Ishikawa (cell line): Measurements from ENCODE around the gene LDHA.

ENCODE experiments used
- CEBPB ChIP-seq: IDR thresholded peaks from 2 replicates; pipeline ENCODE4 v1.6.1; 2012
- CREB1 ChIP-seq: IDR thresholded peaks from 2 replicates; pipeline ENCODE4 v1.6.1; 2012; ENCODE audit warnings: low read depth
- EGR1 ChIP-seq: IDR thresholded peaks from 2 replicates; pipeline ENCODE4 v1.6.1; 2012
- EP300 ChIP-seq: IDR thresholded peaks from 2 replicates; pipeline ENCODE4 v1.6.1; 2012; ENCODE audit warnings: borderline replicate concordance
- FOXM1 ChIP-seq: IDR thresholded peaks from 2 replicates; pipeline ENCODE4 v1.6.1; 2012; ENCODE audit warnings: low read depth, borderline replicate concordance
- NFIC ChIP-seq: IDR thresholded peaks from 2 replicates; pipeline ENCODE4 v1.6.1; 2012
- RAD21 ChIP-seq: IDR thresholded peaks from 2 replicates; pipeline ENCODE4 v1.6.1; 2012; ENCODE audit warnings: low read depth
- TAF1 ChIP-seq: IDR thresholded peaks from 2 replicates; pipeline ENCODE4 v1.6.1; 2012; ENCODE audit warnings: low read depth, mild to moderate bottlenecking
- TCF12 ChIP-seq: IDR thresholded peaks from 2 replicates; pipeline ENCODE4 v1.6.1; 2012; ENCODE audit warnings: low read depth
- TEAD4 ChIP-seq: IDR thresholded peaks from 2 replicates; pipeline ENCODE4 v1.6.1; 2012
- YY1 ChIP-seq: IDR thresholded peaks from 2 replicates; pipeline ENCODE4 v1.6.1; 2012; ENCODE audit warnings: low read depth
- ZBTB7A ChIP-seq: IDR thresholded peaks from 2 replicates; pipeline ENCODE4 v1.6.1; 2012; ENCODE audit warnings: low read depth
- TF ChIP-seq, protein P1 (sequence below): IDR thresholded peaks from 2 replicates; pipeline ENCODE4 v1.6.1; 2012
- TF ChIP-seq, protein P2 (sequence below): IDR thresholded peaks from 2 replicates; pipeline ENCODE4 v1.6.1; 2012; ENCODE audit warnings: low read depth, mild to moderate bottlenecking
- TF ChIP-seq, protein P3 (sequence below): IDR thresholded peaks from 2 replicates; pipeline ENCODE4 v1.6.1; 2012

Gene LDHA

DNA sequence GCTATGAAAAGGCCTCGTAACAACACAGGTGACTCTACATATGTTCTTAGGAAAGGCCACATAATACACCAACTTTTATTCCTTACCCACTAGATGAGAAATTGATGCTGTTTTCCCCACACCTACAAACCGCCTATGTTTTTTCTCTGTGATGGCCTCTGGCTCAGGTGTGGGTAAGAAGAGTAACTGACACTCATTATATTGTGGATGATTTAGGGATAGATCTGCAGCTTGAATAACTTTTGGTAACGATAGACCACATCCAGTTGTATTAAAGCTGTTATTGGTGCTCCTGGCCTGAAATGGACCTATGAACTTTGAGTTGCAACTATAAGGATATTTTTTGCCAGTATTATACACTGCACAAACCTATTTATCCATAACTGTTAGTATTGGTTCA is 3.6 kb downstream of the LDHA start:
- TF ChIP-seq ZBTB7A (no peak), CREB1 (no peak), CEBPB (no peak), YY1 (no peak)
- TF ChIP-seq, protein P1, sequence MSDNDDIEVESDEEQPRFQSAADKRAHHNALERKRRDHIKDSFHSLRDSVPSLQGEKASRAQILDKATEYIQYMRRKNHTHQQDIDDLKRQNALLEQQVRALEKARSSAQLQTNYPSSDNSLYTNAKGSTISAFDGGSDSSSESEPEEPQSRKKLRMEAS = no peak
- TF ChIP-seq, protein P2, sequence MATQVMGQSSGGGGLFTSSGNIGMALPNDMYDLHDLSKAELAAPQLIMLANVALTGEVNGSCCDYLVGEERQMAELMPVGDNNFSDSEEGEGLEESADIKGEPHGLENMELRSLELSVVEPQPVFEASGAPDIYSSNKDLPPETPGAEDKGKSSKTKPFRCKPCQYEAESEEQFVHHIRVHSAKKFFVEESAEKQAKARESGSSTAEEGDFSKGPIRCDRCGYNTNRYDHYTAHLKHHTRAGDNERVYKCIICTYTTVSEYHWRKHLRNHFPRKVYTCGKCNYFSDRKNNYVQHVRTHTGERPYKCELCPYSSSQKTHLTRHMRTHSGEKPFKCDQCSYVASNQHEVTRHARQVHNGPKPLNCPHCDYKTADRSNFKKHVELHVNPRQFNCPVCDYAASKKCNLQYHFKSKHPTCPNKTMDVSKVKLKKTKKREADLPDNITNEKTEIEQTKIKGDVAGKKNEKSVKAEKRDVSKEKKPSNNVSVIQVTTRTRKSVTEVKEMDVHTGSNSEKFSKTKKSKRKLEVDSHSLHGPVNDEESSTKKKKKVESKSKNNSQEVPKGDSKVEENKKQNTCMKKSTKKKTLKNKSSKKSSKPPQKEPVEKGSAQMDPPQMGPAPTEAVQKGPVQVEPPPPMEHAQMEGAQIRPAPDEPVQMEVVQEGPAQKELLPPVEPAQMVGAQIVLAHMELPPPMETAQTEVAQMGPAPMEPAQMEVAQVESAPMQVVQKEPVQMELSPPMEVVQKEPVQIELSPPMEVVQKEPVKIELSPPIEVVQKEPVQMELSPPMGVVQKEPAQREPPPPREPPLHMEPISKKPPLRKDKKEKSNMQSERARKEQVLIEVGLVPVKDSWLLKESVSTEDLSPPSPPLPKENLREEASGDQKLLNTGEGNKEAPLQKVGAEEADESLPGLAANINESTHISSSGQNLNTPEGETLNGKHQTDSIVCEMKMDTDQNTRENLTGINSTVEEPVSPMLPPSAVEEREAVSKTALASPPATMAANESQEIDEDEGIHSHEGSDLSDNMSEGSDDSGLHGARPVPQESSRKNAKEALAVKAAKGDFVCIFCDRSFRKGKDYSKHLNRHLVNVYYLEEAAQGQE = no peak

DNA sequence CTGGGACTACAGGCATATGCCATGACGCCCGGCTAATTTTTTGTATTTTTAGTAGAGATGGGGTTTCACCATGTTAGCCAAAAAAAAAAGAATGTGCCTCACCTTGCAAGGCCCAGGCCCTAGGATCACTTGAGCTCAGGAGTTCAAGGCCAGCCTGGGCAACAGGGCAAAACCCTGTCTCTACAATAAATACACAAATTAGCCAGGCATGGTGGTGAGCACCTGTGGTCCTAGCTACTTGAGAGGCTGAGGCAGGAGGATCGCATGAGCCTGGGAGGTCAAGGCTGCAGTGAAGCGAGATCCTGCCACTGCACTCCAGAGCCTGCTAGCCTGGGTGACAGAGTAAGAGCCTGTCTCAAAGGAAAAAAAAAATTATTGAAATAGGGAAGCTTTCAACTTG is 9.7 kb downstream of the LDHA start:
- no peak for TF ChIP-seq NFIC
- no peak for TF ChIP-seq TEAD4
- TF ChIP-seq FOXM1 = no peak
- TF ChIP-seq, protein P2 = no peak
- no peak for TF ChIP-seq RAD21
- TF ChIP-seq CEBPB = no peak

DNA sequence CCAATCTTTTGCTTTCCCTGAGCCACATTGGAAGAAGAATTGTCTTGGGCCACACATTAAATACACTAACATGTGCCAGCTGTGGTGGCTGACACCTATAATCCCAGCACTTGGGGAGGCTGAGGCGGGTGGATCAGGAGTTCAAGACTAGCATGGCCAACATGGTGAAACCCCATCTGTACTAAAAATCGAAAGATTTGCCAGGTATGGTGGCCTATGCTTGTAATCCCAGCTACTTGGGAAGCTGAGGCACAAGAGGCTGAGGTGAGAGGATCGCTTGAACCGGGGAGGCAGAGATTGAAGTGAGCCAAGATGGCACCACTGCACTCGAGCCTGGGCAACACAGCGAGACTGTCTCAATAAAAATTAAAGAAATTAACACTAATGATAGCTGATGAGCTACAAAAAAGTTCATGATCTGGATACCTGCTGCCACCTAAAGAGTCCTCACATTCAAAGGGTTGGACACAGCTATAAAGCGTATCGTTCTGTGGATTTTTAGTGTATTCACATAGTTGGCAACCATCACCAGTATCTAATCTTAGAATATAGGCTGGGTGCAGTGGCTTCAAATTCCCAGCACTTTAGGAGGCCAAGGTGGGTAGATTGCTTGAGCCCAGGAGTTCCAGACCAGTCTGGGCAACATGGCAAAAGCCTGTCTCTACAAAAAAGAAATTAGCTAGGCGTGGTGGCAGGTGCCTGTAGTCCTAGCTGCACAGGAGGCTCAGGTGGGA is 14.4 kb downstream of the LDHA start:
- TF ChIP-seq TEAD4 (no peak), CEBPB (no peak), FOXM1 (no peak), TCF12 (no peak), EP300 (no peak), YY1 (no peak)
- TF ChIP-seq, protein P1 = no peak
- TF ChIP-seq, protein P2 = no peak
- TF ChIP-seq, protein P3, sequence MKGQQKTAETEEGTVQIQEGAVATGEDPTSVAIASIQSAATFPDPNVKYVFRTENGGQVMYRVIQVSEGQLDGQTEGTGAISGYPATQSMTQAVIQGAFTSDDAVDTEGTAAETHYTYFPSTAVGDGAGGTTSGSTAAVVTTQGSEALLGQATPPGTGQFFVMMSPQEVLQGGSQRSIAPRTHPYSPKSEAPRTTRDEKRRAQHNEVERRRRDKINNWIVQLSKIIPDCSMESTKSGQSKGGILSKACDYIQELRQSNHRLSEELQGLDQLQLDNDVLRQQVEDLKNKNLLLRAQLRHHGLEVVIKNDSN = no peak

DNA sequence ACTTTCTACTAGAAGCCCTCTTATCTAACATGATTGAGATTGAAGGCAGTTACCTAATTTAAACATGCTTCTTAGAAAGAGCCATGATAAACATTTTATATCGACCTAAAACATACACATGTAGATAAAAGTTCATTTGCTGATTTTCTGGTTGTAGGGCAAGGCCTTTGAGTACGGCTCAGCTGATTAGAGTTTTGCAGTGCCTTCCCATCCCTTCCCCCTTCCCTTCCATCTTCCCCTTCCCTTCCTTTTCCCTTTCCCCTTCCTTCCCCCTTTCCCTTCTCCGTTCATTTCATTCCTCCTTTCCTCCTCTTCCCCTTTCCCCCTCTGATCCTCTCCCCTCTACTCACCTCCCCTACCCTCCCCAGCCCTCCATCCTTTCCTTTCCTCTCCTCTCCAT is 22.1 kb downstream of the LDHA start:
- TF ChIP-seq EGR1 = no peak
- no peak for TF ChIP-seq CEBPB
- no peak for TF ChIP-seq CREB1
- no peak for TF ChIP-seq EP300
- TF ChIP-seq TAF1 = no peak
- no peak for TF ChIP-seq FOXM1

DNA sequence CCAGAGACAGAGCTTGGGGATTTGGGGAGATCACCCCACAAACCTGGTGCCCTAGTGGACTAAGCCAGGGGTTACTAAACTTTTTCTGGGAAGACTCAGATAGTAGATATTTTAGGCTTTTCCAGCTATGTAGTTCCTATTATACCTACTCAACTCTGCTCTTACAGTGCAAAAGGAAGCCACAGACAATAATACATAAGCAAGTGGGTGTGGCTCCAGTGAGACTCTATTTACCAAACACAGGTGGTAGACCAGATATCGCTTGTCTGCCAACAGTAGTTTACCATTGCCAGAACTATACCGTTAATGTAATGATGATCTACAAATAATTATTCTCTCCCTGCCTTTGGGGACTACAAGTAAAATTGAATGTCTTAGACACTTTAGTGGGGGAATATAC is 24.7 kb downstream of the LDHA start:
- no peak for TF ChIP-seq TCF12
- TF ChIP-seq, protein P2 = no peak
- no peak for TF ChIP-seq TAF1
- TF ChIP-seq, protein P3 = no peak
- no peak for TF ChIP-seq ZBTB7A
- no peak for TF ChIP-seq TEAD4
- no peak for TF ChIP-seq NFIC
- no peak for TF ChIP-seq EGR1
- TF ChIP-seq CREB1 = no peak
- TF ChIP-seq RAD21 = no peak
